ENCODE data around the gene PLPPR2.
"Not testable (repeated sequence)": the region's sequence is repeated elsewhere in the genome, so short reads cannot be mapped to it uniquely, and the experiment has no call there.

PLPPR2 gene

DNA sequence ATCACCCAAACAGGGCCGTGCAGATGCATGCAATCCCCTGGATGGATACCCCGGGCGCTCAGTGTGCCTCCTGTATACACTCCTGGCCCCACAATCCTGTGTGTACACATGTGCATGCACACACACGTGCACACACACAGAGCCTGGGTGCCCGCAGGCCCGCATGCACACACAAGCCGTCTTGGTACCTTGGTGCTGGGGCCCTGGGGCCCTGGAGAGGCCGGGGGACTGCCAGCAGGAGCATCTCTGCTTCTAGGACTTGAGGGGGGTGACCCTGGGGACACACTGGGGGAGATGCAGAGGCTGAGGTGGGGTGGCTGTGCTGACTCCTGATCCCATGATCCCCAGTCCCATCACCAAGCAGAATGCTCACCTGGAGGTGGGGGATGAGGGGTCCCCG is 44.4 kb downstream of the PLPPR2 start:
- H3K27me3 Mint-ChIP-seq, result peaks cover 2% of the 10 kb centered on the region
- H3K27ac Mint-ChIP-seq, result no peak overlapping the region

GRCh38 chr19:11400798-11401197 is 45.6 kb downstream of the PLPPR2 start:
- H3K36me3 Mint-ChIP-seq, result no peaks in the 10 kb centered on the region
- H3K4me3 Mint-ChIP-seq, result no peak overlapping the region
- H3K4me1 Mint-ChIP-seq, result no peaks in the 10 kb centered on the region
- no peaks in the 10 kb centered on the region for H3K9me3 Mint-ChIP-seq
- H3K27ac Mint-ChIP-seq, result no peak overlapping the region
- peaks cover 4% of the 10 kb centered on the region for H3K27me3 Mint-ChIP-seq

More for the DNA sequence above, 44.4 kb downstream of the PLPPR2 start:
- H3K9me3 Mint-ChIP-seq, result no peaks in the 10 kb centered on the region
- H3K4me3 Mint-ChIP-seq, result no peak overlapping the region
- H3K4me1 Mint-ChIP-seq, result no peaks in the 10 kb centered on the region
- H3K36me3 Mint-ChIP-seq, result no peaks in the 10 kb centered on the region

DNA sequence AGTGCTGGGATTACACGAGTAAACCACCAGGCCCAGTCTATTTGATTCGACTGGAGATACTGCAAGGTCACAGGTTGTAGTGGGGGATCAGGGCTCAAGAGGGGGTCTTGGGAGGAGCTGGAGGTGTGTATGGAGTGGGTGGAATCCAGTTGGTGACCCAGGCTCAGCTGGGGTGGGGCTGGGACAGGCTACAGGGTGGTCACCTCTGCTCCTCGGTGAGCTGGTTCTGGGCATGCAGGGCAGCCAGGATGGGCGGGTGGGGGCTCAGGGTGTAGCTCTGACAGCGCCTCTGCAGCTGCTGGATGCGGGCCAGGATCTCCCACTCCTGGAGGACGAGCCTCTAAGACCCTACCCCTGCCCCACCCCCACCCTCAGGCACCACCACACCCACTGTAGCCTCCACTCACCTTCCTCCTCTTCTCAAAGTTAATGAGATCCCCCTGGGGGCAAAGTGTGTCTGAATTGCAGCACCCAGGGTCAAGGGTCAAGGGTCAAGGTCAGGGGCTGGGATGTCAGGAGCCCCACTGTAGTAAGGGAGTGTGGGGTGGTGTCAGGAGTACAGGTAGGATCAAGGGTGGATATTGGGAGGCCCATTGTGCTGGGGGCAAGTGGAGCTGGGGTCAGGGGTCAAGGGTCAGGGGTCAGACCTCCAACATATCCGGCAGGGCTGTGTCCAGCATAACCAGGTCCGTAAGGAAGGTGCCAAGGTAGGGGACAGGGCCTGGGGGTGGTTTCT is 46.7 kb downstream of the PLPPR2 start:
- no peaks in the 10 kb centered on the region for H3K36me3 Mint-ChIP-seq
- no peaks in the 10 kb centered on the region for H3K9me3 Mint-ChIP-seq
- H3K4me3 Mint-ChIP-seq, result no peak overlapping the region
- H3K27me3 Mint-ChIP-seq, result peaks cover 4% of the 10 kb centered on the region
- H3K27ac Mint-ChIP-seq, result no peak overlapping the region
- no peaks in the 10 kb centered on the region for H3K4me1 Mint-ChIP-seq

- no peaks in the 10 kb centered on the region for H3K36me3 Mint-ChIP-seq
- no peaks in the 10 kb centered on the region for H3K9me3 Mint-ChIP-seq
- H3K4me1 Mint-ChIP-seq, result no peaks in the 10 kb centered on the region
- no peak overlapping the region for H3K4me3 Mint-ChIP-seq
- peaks cover 7% of the 10 kb centered on the region for H3K27me3 Mint-ChIP-seq
- no peak overlapping the region for H3K27ac Mint-ChIP-seq
These were observed 49.5 kb downstream of the PLPPR2 start for GRCh38 chr19:11404588-11405222.

DNA sequence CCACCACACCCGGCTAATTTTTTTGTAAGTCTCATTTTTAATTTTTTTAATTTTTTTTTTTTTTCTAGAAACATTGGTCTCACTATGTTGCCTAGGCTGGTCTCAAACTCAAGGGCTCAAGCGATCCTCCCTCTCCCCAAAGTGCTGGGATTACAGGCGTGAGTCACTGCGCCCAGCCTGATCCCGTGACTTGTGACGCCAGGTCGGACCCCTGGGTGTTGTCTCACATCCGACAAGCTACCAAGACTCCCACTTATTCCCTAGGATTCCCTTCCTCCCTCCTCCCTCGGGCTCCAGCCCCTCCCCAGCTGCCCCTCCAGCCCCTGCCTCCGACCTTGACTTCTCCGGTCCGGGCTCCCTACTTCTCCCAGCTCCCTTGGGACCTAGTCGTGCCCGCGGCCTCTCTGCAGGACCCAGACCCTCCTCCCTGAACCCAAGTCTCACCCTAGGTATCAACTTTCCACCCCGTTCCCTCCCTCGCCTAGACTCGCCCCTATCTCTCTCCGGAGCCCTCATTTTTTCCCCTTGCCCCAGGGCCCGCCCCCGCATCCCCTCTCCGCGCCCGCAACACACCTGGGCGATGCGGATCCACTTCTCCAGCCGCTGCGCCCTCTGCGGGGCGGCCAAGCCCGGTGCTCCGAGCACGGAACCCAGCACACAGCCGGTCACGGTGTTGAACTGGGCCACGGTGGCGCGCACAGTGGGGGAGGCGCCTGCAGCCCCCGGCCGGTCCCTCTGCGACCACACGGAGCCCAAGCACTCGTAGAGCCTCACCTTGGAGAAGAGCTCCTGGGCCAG is 50.8 kb downstream of the PLPPR2 start:
- Mint-ChIP-seq H3K4me1 (no peaks in the 10 kb centered on the region), H3K36me3 (no peaks in the 10 kb centered on the region), H3K4me3 (no peak overlapping the region), H3K9me3 (no peaks in the 10 kb centered on the region), H3K27ac (no peak overlapping the region), H3K27me3 (peaks cover 7% of the 10 kb centered on the region)

DNA sequence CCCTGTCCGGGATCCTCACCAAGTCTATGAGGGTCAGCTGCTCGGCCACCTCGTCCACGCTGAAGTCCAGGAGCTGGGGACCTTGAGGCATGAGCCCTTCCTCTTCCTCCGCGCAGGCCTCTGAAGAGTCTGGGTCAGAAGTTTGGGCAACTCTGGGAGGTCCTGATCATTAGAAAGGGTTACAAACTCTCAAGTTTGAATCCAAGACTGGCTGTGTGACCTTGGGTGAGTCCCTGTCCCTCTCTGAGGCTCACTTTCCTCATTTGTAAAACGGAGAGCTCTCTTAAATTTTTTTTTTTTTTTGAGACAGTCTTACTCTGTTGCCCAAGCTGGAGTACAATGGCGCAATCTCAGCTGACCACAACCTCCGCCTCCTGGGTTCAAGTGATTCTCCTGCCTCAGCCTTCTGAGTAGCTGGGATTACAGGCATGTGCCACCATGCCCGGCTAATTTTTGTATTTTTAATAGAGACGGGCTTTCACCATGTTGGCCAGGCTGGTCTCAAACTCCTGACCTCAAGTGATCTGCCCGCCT is 51.5 kb downstream of the PLPPR2 start:
- not testable (repeated sequence) for H3K9me3 Mint-ChIP-seq, H3K27ac Mint-ChIP-seq, H3K27me3 Mint-ChIP-seq, H3K4me3 Mint-ChIP-seq, H3K36me3 Mint-ChIP-seq, H3K4me1 Mint-ChIP-seq

- H3K27ac Mint-ChIP-seq, result no peak overlapping the region
- H3K36me3 Mint-ChIP-seq, result no peaks in the 10 kb centered on the region
- H3K4me1 Mint-ChIP-seq, result no peaks in the 10 kb centered on the region
- H3K27me3 Mint-ChIP-seq, result peaks cover 7% of the 10 kb centered on the region
- no peak overlapping the region for H3K4me3 Mint-ChIP-seq
- no peaks in the 10 kb centered on the region for H3K9me3 Mint-ChIP-seq
These were observed 53.4 kb downstream of the PLPPR2 start for GRCh38 chr19:11408591-11408990.

- H3K27ac Mint-ChIP-seq, result no peak overlapping the region
- no peaks in the 10 kb centered on the region for H3K4me1 Mint-ChIP-seq
- no peaks in the 10 kb centered on the region for H3K9me3 Mint-ChIP-seq
- H3K36me3 Mint-ChIP-seq, result no peaks in the 10 kb centered on the region
- H3K4me3 Mint-ChIP-seq, result no peak overlapping the region
- H3K27me3 Mint-ChIP-seq, result peaks cover 6% of the 10 kb centered on the region
These were observed 55.5 kb downstream of the PLPPR2 start for GRCh38 chr19:11410682-11411081.

GRCh38 chr19:11414544-11414943 is 59.3 kb downstream of the PLPPR2 start:
- Mint-ChIP-seq H3K9me3 (no peaks in the 10 kb centered on the region), H3K4me3 (no peak overlapping the region)

More at GRCh38 chr19:11414544-11414943, 59.3 kb downstream of the PLPPR2 start:
- Mint-ChIP-seq H3K27ac (no peak overlapping the region), H3K4me1 (peaks cover 4% of the 10 kb centered on the region), H3K27me3 (peaks cover 7% of the 10 kb centered on the region), H3K36me3 (no peaks in the 10 kb centered on the region)
